GM21786 (cell line): ENCODE data around the gene LRP2.
"Not testable (repeated sequence)": the region's sequence is repeated elsewhere in the genome, so short reads cannot be mapped to it uniquely, and the experiment has no call there.

ENCODE experiments used
- ATAC-seq: cut with Tn5 transposase; IDR thresholded peaks from one replicate; pipeline ENCODE4 v1.9.1; 2021; ENCODE audit not compliant: unreplicated experiment

The LRP2 gene

DNA sequence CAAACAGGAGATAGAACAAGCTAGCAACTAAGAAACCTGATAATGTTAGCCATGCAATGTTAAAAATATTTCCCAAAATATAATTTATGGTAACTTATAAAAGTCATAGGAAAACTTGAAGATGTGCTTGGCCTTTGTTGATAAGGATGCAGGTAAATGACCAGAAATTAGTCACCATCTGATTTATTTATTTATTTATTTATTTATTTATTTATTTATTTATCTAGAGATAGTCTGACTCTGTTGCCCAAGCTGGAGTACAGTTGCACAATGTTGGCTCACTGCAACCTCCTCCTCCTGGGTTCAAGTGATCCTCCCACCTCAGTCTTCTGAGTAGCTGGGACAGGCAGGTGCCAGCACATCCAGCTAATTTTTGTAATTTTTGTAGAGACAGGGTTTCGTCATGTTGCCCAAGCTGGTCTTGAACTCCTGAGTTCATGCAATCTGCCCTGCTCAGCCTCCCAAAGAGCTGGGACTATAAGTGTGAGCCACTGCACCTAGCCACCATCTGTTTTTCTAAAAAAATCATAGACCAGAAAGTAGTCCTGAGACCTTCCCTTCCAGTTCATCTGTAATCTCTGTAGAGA lies 183.4 kb downstream of the LRP2 start:
- no peak for ATAC-seq

DNA sequence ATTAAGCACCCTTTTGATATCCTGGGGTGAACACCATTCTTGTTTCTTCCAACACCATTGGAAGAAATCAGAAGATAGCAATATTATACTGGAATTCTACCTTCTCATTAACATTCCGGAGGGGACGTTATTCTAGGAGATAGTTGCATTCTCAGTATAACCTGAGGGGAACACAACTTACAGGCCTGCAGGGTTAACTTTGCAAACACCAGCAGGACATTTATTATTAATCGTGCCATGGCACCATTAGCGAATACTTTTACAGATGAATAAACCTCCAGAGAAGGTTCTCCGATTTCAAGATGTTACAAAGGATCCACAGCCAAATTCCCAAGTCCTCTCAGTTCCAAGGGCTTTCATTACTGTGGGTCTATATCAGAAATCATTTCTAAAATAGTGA lies 184.0 kb downstream of the LRP2 start:
- ATAC-seq = no peak

DNA sequence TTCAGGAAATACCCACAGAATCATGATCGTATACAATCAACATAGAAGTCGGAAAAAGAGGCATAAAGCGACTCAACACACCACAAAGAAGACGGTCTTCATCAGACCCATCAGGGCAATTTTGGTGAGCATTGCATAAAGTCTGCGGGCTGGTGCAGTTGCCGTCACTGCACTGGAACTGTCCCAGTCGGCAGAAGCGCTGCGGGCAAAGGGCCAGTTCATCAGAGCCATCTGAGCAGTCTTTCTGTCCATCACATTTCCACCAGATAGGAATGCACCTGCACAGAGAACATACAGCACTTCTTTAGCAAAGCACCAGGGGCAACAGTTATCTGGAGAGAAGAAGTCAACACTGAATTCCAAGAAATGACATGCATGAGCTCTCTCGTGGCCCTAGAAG lies 187.2 kb downstream of the LRP2 start:
- no peak for ATAC-seq

DNA sequence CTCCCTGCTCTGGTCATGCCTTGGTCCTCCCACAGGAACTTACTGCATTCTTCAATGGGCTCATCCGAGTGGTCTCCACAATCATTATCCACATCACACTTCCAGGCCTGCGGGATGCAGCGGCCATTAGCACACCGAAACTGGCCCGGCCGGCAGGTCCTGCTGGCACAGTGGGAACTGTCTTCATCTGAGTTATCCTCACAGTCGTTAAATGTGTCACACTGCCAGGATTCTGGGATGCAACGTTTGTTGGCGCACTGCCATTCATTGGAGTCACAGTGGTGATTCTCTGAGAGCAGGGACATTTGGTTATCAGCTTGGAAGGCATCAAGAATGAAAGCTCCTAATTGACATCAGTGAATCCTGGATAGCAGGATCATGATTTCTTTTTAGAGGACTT lies 188.5 kb downstream of the LRP2 start:
- no peak for ATAC-seq

DNA sequence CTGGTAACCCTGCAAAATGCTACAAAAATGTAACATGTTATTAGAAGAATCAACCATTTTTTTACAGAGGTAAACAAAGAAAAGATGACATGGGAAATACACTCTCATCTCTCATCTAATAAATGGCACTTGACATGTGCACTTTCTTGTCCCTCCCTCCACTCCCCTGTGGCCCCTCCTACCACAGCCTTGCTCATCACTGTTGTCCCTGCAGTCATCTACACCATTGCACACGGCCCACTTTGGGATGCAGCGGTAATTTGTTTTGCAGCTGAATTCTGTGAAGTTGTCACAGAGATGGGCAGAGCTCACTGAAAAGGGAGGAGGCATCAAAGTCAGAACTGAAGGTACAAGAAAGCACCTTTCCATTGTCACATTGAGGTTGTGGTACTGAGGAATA lies 189.4 kb downstream of the LRP2 start:
- ATAC-seq = no peak

DNA sequence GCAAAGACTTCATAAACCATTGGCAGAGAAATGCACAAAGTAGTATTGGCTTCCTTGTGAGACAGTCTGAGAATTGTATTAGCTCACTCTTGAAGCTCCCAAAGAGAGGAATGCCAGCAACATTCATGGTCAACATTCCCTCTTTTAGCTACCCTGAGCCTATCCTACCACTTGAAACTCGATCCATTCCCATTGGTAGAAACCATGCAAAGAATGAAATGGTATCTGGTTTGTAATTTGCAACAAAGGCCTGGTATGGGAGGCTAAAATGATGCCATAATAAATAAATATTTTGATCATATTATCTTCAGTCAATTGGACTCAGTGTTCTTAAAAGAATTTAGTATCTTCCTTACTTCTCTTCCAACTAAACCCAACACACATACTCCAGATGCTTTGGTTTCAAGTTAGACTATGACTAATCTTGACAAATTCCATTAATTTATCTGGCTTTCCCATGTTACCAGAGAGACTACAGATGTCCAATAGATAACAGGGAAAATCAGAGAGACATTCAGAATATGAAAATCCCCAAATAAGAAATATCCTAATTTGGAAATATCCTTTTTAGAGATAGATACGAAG lies 190.1 kb downstream of the LRP2 start:
- no peak for ATAC-seq

DNA sequence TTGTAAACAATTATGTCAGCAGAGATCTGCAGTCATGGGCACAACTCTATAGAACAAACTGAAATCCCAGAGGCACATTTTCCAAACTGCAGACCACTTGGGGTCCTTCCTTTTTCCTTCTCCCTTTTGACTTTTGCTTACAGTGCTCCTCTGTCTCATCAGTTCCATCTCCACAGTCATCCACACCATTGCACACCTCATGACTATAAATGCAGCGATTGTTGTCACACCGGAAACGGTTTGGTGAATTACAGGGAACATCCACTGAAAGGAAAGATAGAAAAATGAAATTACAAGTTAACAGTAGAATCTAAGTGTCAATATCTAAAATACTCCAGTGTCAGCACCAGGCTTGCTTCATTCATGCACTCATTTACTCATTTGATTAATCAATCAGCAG lies 196.5 kb downstream of the LRP2 start:
- ATAC-seq = no peak

DNA sequence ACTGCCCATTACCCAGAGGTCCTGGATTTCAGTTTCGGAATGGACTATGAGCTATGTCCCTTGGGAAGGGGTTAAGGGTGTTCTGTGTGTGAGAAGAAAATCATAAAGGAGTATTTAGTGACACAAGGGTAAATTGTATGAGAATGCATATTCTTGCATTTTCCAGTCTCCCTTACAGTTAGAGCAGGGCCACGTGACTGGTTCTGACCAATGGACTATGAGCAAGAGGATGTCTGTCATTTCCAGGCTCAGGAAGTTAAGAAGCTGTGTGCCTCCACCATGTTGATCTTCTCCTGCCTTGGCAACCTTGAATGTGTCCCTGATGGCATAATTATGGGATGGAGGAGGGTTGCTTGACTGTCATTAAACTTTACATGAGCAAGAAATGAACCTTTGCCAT lies 198.0 kb downstream of the LRP2 start:
- no peak for ATAC-seq

DNA sequence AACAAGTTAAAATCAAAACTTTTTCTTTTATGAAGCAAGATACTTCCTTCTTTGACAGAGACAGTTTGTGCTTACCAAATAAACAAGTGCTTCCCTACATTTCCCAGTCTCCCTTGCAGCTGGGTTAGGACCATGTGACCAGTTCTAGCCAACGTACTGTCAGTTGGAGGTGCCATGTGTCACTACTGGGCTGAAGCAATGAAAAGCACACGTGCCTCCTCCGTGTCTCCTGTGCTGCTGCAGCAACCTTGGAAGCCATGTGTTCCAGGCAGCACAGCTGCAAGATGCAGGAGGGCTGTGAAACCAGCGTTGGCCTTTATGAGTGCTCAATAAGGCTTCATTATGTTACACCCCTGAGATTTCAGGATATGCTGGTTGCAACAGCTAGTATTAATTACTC lies 199.7 kb downstream of the LRP2 start:
- no peak for ATAC-seq

DNA sequence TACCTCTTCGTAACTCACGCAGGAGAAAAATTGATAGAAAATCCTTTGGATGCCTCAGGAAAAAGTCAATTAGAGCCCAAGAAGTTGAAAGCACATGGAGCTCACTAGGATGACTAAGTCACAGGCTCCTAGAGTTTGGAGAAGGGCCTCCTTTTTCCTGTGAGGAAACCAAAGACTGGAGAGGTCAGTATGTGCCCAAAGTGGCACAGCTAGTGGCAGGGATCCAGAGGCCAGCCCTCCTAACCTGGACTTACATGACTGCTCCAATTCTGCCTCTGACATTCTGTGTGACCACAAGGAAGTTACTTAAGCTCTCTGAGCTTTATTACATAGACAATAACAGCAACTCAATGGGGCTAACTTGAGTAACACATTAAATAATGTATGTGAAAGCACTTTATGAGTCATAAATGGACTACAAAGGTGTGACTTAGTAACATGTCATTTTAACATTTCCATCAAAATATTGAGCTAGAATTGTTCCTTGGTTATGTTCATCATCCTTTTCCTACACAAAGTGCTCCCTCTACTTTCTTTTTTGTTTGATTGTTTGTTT lies 201.3 kb downstream of the LRP2 start:
- ATAC-seq = no peak

DNA sequence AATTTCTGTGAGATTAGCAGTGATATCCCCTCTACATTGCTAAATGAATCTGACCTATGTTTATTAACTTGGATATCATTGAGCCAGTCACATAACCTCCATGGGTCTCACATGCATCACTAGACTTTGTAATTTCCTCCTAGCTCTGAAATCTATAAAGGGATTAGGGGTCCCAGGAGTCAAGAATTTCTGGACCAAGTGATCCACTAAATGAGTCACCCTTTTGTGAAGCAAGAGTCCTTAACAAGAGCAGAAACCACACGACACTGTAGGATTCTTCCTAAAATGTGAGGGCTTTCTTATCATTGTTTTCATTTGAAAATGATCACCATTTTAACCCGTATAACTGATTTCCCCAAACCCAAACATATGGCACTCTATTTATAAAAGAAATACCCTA lies 202.6 kb downstream of the LRP2 start:
- ATAC-seq = no peak

DNA sequence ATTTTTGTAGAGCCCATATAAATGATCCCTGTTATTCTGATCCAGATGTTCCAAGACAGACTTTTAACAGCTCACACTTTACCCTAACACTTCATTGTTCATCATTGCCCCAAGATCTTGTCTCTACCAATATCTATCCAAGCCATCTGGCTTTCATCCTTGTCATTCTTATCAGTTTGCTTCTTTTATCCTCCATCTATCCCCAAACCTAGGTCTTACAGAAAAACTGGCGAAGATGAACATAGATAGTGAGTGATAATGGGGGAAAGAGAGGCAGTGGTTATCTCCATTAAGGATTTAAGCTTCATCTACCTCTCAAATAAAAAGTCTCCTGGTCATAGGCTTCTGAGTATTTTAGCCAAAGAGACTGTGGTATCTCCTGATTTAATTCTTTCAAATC lies 203.5 kb downstream of the LRP2 start:
- no peak for ATAC-seq

DNA sequence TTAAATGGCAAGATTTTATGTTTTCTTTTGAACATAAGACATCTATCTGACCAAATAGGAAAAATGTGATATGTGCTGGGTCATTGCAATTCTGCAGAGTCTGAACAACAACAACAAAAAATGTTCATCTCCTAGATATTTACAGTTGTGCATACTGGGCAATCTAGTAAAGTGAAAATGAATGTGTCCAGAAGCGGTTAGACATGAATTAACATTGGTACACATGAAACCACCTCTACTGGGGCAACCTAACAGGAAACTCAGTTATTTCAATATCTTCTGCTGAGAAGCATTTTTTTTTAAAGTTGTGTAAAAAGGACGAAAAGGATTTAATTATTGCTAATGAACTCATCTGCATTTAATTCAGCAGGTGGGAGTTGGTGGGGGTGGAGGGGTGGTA lies 216.1 kb downstream of the LRP2 start:
- ATAC-seq = no peak

DNA sequence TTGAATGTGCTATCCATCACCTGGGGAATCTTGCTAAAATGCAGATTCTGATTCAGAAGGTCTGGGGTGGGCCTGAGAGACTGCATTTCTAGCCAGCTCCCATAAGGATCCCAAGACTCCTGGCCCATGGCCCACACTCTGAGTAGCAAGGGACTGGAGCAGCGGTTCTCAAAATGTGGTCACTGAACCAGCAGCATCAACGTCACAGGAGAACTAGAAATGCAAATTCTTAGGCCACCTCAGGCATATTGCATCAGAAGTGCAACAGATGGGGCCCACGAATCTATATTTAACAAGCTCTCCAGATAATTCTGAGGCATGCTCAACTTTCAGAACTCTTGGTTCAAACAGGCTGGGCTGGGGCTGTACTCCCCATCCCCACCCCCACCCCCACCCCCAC lies 218.3 kb downstream of the LRP2 start:
- no peak for ATAC-seq

DNA sequence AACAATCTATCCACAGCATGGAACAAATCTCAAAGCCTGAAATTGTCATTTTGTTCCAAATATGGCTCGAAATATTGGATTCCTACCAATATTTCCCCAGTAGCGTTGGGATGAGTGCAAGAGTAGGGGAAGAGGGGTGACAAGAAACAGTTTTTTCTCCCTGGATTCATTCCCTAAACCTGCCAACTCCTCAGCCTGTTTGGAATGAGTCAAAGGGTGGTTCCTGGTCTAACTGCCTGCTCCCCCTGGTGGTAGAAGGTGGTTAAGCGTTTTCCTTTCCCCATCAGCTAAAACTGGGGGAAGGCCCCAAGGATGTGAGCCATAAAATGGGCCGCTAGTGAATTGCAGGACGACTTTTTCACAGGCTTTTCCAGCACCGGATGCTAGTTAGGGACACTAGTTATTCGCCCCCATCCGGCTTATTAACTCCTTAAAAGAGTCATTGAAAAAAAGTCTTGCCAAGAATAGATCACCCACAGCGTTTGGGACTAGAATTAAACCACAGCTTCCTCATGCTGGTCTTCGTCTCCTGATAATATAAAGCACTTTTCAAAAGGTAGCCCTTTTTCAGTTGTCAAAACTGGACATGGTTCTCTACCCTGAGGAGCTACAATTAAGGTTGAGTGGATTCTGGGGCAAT lies 220.5 kb downstream of the LRP2 start:
- ATAC-seq = peak; percentile 69

DNA sequence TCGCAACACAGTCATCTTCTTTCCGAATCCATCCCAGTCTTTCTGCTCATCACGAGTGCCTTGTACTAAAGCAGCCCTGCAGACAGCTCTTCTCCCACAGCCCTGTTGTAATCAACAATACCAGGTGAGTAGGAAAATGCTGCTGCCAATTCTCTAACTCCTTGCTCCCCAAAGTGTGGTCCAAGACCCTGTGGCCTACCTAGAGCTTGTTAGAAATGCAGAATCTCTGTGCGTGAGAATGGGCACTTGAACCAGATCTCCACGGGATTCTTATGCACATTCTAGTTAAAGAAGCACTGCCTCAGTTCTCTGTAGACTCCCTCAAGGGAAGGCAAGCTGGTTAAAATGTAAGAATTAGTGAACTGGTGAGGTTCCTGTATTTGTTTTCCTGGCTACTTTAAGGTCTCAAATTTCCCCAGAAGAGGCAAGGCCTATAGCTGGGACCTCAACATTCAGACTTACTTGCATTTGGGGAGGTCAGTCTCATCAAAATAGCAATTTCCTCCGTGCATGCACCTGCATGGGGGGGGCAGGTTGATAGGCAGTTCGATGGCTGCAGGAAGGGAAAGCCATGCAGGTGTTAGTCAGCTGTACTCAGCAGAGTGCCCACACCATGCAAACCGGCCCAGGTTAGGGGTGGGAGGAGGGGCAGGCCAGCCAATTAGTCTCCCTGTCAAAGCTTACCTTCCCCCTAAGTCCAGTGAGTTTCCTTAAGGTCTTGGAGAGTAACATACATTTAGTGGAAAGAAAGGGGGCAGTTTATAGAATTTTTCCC lies 222.2 kb downstream of the LRP2 start:
- ATAC-seq = no peak

DNA sequence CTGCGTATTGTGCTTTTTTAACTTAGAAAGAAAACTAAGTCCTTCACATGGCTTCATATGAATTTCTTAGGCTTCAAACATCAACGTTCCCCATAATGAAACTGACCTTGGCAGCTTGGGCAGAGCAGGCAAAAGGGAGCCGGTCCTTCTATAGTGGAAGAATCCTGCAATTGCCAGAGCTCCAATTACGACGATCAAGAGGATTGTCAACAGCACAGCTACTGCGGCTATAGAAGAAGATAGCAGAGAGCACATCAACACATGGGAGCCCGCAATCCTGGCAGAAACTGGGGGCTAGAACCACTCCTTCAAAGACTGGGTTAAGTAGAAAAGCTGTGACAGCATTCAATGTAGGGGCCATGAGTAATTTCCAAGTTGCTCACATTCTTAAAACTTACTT lies 223.2 kb downstream of the LRP2 start:
- no peak for ATAC-seq

DNA sequence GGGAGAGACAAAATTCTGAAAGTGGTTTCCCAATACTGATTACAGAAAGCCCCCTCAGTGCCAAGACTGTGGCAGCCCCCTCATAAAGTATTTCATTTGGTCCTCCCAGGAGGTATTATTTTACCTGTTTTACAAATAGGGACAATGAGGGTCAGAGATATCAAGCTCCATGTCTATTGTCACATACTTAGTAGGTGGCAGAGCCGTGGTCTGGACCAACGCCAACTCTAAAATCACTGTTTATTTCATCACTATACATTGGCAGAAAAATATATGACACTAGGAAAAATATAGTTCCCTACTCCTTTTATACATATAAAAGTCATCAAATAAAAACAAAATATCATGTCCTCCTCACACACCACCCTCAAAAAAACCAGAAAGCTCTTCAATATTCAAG lies 224.4 kb downstream of the LRP2 start:
- no peak for ATAC-seq

DNA sequence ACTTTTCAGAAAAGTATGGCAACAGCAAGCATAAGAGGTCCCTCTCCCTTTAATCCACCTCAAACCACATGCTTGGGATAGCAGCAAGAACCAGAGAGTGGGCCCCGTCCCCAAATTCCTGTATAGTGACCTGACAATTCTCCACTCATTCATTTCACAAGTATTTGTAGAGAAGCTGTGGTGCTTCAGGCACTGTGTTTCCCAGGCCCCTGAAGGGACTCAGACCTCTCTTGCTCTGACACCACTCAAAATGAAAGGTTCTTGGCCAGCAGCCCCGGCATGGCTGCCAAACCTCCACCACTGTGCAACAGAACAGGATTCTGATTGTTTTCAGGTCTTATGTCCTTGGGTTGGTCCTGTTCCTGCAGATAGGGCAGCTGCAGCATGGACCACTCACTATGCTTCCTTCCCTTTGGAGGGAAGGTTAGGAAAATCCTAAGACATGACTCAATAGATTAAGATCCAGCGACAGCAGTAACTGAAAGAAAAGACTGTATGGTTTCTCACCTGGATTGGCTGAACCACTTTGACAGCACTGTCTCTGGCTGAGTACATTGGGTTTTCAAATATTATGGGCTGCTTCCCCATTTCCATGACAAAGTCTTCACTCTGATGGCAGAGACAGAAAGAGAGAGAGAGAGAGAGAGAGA lies 225.3 kb downstream of the LRP2 start:
- no peak for ATAC-seq

DNA sequence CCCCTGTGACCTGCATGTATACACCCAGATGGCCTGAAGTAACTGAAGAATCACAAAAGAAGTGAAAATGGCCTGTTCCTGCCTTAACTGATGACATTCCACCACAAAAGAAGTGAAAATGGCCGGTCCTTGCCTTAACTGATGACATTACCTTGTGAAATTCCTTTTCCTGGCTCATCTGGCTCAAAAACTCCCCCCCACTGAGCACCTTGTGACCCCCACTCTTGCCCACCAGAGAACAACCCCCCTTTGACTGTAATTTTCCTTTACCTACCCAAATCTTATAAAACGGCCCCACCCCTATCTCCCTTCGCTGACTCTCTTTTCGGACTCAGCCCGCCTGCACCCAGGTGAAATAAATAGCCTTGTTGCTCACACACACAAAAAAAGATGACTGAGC lies 225.9 kb downstream of the LRP2 start:
- not testable (repeated sequence) for ATAC-seq

DNA sequence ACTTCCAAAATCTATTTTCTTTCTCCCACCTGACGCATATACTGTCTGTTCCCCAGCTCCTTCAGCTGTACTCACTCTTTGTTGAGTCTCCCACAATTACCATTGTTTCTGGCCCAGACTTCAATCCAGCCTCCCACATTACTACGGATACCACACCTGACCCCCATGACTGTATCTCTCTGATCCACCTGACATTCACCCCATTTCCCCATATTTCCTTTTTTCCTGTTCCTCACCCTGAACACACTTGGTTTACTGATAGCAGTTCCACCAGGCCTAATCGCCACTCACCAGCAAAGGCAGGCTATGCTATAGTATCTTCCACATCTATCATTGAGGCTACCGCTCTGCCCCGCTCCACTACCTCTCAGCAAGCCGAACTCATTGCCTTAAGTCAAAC lies 228.1 kb downstream of the LRP2 start:
- not testable (repeated sequence) for ATAC-seq
